Left lung (tissue), 10 donors: Measurements from ENCODE around the gene TMEM184B. TPM values are rescaled to one million over a fixed set of nuclear protein-coding genes. Genes with fewer than 3 reads are reported as not detected.

ENCODE experiments used
- ATAC-seq: fragments of 200-7000 bp; cut with Tn5 transposase; one replicate; pipeline ENCODE4 v1.9.1; 2020; ENCODE audit warnings: moderate library complexity
- DNase-seq, 4 donors: peaks; one replicate each; pipeline ENCODE4 v3.0.0-alpha.2; 2013 to 2020
- H3K27ac ChIP-seq, 2 donors: fragments of 200-600 bp; sonication (generic) in 1 of 2; one replicate each; pipeline versions ENCODE4 v1.5.0 to v1.8.0; 2020 to 2021
- H3K27me3 ChIP-seq, 2 donors: fragments of 200-600 bp; sonication (generic) in 1 of 2; one replicate each; pipeline versions ENCODE4 v1.5.0 to v1.8.0; 2020 to 2021
- H3K36me3 ChIP-seq, 2 donors: fragments of 200-600 bp; sonication (generic) in 1 of 2; one replicate each; pipeline versions ENCODE4 v1.5.0 to v1.8.0; 2020 to 2021
- H3K4me1 ChIP-seq, 2 donors: fragments of 200-600 bp; one replicate each; pipeline ENCODE4 v1.8.0; 2021
- H3K4me3 ChIP-seq, 2 donors: fragments of 200-600 bp; sonication (generic) in 1 of 2; one replicate each; pipeline versions ENCODE4 v1.5.0 to v1.8.0; 2020 to 2021; ENCODE audit warnings: mild to moderate bottlenecking in 1 of 2
- H3K9me3 ChIP-seq, 2 donors: fragments of 200-600 bp; sonication (generic) in 1 of 2; one replicate each; pipeline versions ENCODE4 v1.5.0 to v1.8.0; 2020 to 2021
- intact Hi-C, 2 donors: fragments of 100-400 bp; cut with DNase I; formaldehyde crosslinking; loops; one replicate each; pipeline versions ENCODE4 v1.11.2 to v1.14.2; 2022
- polyA plus RNA-seq, 6 donors: library from polyadenylated mRNA; unstranded; fragments of 120-200 nt; gene quantifications; one replicate each; pipeline ENCODE4 v1.2.1, GENCODE V29; 2013; ENCODE audit not compliant: insufficient read length in 6 of 6
- total RNA-seq, 2 donors: library from RNA; stranded (reverse); fragmentation: NEBNext Ultra II Directional; extraction: Animal tissue kit (Norgen Biotek cat#: 25700); gene quantifications; one replicate each; pipeline ENCODE4 v1.2.1, GENCODE V29; 2021
- TF ChIP-seq, protein P1 (sequence below), 2 donors: fragments of 200-600 bp; sonication (generic) in 1 of 2; IDR thresholded peaks; one replicate each; pipeline versions ENCODE4 v1.5.0 to v1.8.0; 2021; ENCODE audit warnings: antibody characterized with exemption in 2 of 2
- donor health status: DM: no; HTN: yes; CAD: no.
- donor health status: DM: no; HTN: no; CAD: no.

Gene TMEM184B
- total and polyA plus RNA-seq, 8 donors, result 33.7 to 98.3 (median 39.8) TPM

DNA sequence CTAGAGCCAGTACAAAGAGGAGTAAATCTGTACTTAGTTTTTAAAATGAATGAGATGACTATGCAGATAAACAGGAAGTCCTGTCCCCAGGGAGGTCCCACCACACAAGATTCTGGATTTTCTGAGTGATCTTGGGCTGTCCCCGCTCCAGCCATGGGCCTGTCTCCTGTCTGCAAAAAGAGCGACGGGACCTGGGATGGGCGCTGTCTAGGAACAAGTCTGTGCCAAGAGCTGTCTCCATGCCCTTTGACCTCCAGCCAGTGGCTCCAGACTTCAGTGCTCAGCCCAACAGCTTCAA is 38.5 kb upstream of the TMEM184B start:
- no peak overlapping the region for H3K4me3 ChIP-seq

DNA sequence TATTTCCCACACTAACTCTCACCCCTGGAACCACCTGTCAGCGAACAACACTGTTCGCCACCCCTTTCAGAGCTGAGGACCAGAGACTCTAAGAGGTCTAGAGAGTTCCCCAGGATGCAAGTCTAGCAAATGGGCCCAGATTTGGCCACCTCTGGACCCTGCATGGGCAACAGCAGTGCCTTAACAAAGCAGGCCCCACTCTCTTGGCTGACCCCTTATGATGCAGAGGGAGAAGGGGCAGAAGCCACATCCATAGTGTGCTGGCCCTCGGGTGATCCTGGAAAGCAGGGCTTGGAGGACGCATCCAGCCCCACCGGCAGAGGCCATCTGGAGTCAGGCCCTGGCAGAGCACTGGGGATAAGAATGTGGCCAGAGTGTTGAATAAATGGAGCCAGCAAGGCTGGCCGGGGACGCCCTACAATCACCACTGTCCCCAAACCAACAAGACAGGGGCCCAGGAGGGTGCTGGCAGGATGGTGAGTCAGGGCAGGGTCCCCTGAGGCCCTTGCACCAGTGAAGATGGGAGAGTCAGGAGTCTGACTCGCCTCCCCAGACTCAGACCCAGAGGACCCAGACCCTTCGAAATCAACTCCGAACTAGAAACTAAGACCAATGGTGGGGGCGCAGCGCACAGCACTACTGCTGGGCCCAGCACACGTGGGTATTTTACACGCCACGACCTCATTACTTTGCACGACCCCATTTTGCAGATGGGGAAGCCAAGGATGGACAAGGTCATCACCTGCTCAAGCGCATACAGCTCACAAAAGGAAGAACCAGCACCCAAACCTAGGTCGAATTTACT is 37.9 kb upstream of the TMEM184B start:
- DNase-seq, result no peak
- no peak for ATAC-seq
- H3K4me1 ChIP-seq, result peaks cover 29 to 87% of the 10 kb centered on the region in 2 donors
- H3K27me3 ChIP-seq, result no peaks in the 10 kb centered on the region
- H3K27ac ChIP-seq, result peak overlapping the region in 1 of 2 donors; percentile 3
- H3K4me3 ChIP-seq, result no peak overlapping the region
- TF ChIP-seq, protein P1, sequence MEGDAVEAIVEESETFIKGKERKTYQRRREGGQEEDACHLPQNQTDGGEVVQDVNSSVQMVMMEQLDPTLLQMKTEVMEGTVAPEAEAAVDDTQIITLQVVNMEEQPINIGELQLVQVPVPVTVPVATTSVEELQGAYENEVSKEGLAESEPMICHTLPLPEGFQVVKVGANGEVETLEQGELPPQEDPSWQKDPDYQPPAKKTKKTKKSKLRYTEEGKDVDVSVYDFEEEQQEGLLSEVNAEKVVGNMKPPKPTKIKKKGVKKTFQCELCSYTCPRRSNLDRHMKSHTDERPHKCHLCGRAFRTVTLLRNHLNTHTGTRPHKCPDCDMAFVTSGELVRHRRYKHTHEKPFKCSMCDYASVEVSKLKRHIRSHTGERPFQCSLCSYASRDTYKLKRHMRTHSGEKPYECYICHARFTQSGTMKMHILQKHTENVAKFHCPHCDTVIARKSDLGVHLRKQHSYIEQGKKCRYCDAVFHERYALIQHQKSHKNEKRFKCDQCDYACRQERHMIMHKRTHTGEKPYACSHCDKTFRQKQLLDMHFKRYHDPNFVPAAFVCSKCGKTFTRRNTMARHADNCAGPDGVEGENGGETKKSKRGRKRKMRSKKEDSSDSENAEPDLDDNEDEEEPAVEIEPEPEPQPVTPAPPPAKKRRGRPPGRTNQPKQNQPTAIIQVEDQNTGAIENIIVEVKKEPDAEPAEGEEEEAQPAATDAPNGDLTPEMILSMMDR (IDR thresholded peaks at IDR 0.05), result no peak
- intact Hi-C loops, result no loop called here
- peaks cover 0 to 18% of the 10 kb centered on the region in 2 donors for H3K36me3 ChIP-seq
- H3K9me3 ChIP-seq, result no peaks in the 10 kb centered on the region

More for the DNA sequence above, 38.5 kb upstream of the TMEM184B start:
- ATAC-seq, result no peak
- TF ChIP-seq, protein P1 (IDR thresholded peaks at IDR 0.05), result no peak
- H3K36me3 ChIP-seq, result peaks cover 0 to 18% of the 10 kb centered on the region in 2 donors
- peaks cover 0 to 2% of the 10 kb centered on the region in 2 donors for H3K27me3 ChIP-seq
- peaks cover 25 to 86% of the 10 kb centered on the region in 2 donors for H3K4me1 ChIP-seq
- H3K27ac ChIP-seq, result peak overlapping the region in 1 of 2 donors; percentile 3
- H3K9me3 ChIP-seq, result no peaks in the 10 kb centered on the region
- no peak for DNase-seq
- intact Hi-C loops, result no loop called here

DNA sequence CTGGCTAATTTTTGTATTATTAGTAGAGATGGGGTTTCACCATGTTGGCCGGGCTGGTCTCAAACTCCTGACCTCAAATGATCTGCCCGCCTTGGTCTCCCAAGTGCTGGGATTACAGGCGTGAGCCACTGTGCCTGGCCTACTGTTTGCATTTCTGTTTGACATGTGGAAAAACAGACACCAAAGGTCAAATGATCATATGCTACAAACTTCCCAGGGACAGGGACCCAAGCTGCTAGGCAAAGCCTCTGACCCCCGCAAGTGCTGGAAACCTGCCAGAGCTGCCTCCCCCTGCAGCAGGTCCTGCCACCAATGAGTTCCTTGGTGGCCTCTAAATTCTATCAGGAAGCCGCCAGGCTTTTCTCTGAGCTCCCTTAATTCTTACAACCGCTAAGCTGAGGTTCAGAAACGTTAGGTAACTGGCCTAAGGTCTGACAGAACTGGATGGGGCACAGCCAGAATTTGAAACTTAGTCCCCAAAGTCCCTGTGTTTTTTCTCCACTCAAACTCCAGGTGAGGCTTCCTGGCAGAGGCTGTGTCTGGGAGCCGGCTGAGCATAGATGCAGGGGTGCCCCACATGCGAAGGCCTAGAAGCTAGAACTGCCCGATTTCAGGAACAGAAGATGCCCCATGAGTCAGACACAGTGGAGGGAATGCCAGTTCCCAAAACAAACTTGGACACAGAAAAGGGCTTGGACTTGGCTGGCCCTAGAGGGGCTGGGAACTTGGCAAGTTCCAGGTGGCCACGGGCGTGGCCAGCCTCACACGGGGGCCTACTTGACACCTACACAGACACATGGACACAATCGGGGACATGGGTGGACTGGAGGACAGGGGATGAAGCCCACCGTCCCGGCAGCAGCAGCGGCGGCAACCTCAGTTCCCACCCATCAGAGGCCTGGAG is 37.1 kb upstream of the TMEM184B start:
- Histone ChIP-seq H3K4me1 (peaks cover 36 to 88% of the 10 kb centered on the region in 2 donors), H3K36me3 (peaks cover 0 to 18% of the 10 kb centered on the region in 2 donors), H3K9me3 (no peaks in the 10 kb centered on the region), H3K27ac (peak overlapping the region in 1 of 2 donors; percentile 3), H3K4me3 (no peak overlapping the region), H3K27me3 (no peaks in the 10 kb centered on the region)
- intact Hi-C loops, result no loop called here
- DNase-seq, result no peak
- TF ChIP-seq, protein P1 (IDR thresholded peaks at IDR 0.05), result no peak
- ATAC-seq, result no peak

DNA sequence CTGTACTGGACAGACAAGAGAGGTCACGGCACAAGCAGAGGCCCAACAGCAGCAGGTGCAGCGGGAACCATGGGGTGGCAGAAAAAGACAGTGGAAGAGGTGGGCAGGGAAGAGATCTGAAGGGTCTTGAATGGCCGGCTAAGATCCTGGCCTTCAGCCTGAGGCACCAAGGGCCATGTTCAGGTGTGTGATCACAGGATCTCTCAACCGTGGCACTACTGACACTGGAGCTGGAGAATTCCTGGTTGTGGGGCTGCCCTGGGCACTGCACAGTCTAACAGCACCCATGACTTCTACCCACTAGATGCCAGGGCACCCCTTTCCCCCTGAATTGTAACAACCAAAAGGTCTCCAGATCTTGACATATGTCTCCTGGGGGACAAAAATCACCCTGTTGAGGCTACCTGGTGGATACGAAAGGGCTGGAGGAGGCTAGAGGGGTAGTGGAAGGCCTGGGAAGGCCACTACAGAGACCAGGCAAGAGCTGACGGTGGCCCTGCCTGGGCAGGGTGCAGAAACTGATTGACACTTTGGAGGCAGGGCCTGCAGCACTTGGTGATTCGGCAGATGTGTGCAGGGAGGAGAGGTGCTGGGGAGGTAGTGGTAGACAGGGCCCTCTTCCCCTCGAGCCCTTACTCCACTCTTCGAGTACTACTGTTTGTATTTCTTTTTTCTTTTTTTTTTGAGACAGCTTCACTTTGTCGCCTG is 36.1 kb upstream of the TMEM184B start:
- ATAC-seq (no peak), DNase-seq (no peak)
- Histone ChIP-seq H3K9me3 (no peaks in the 10 kb centered on the region), H3K36me3 (peaks cover 0 to 18% of the 10 kb centered on the region in 2 donors), H3K4me3 (no peak overlapping the region), H3K4me1 (peaks cover 33 to 88% of the 10 kb centered on the region in 2 donors), H3K27me3 (no peaks in the 10 kb centered on the region), H3K27ac (peak overlapping the region in 1 of 2 donors; percentile 3)
- TF ChIP-seq, protein P1 (IDR thresholded peaks at IDR 0.05), result no peak
- intact Hi-C loops, result no loop called here
